ENCODE results near the gene GLMN. TPM values are rescaled to one million over a fixed set of nuclear protein-coding genes. Genes with fewer than 3 reads are reported as not detected.
A peak's percentile ranks its signal among the peaks of the same experiment; 100 is the strongest.
"Not testable (repeated sequence)": the region's sequence is repeated elsewhere in the genome, so short reads cannot be mapped to it uniquely, and the experiment has no call there.

GLMN gene
- total and polyA plus RNA-seq, 3 donors from 2014 or later: 9.5 to 14.2 (median 12.8) TPM

GRCh38 chr1:92299477-92300150 is 827 bp upstream of the GLMN start:
- peak overlapping the region; percentile 75 to 86 for H3K4me3 ChIP-seq
- H3K27ac ChIP-seq: peak overlapping the region; percentile 89 to 93
- DNase-seq: no peak
- 26 to 33% methylated on average over 10 to 11 of the region's 11 CpGs for WGBS, 2 donors
- intact Hi-C loops (cut with DNase I; ENCODE audit: low total_unique reads): no loop called here
- no peaks in the 10 kb centered on the region for H3K27me3 ChIP-seq
- H3K4me1 ChIP-seq: peaks cover 6% of the 10 kb centered on the region
- TF ChIP-seq POLR2A (IDR thresholded peaks at IDR 0.05) (no peak), CTCF (IDR thresholded peaks at IDR 0.05) (no peak)
- no peaks in the 10 kb centered on the region for H3K9me3 ChIP-seq
- no peaks in the 10 kb centered on the region for H3K36me3 ChIP-seq (ENCODE audit: low read depth, missing control alignments)

GRCh38 chr1:92298213-92298572 is 594 bp downstream of the GLMN start:
- Histone ChIP-seq H3K36me3 (ENCODE audit: low read depth, missing control alignments) (no peaks in the 10 kb centered on the region), H3K4me3 (peak overlapping the region; percentile 75 to 86), H3K27me3 (no peaks in the 10 kb centered on the region), H3K4me1 (peaks cover 6% of the 10 kb centered on the region), H3K9me3 (no peaks in the 10 kb centered on the region), H3K27ac (peak overlapping the region; percentile 89 to 93)
- no peak for DNase-seq
- intact Hi-C loops (cut with DNase I; ENCODE audit: low total_unique reads): no loop called here
- TF ChIP-seq POLR2A (IDR thresholded peaks at IDR 0.05) (no peak), CTCF (IDR thresholded peaks at IDR 0.05) (no peak)
- 4 to 8% methylated on average over 3 of the region's 3 CpGs for WGBS, 2 donors

GRCh38 chr1:92291372-92291999 is 7.3 kb downstream of the GLMN start:
- no peak for DNase-seq
- H3K27ac ChIP-seq: no peak overlapping the region
- whole genome bisulfite sequencing, 2 donors: 25 to 53% methylated on average over 3 of the region's 3 CpGs
- TF ChIP-seq CTCF (IDR thresholded peaks at IDR 0.05) (peak in 2 of 3 experiments; percentile 28 to 54), POLR2A (IDR thresholded peaks at IDR 0.05) (no peak)
- no peaks in the 10 kb centered on the region for H3K27me3 ChIP-seq
- intact Hi-C loops (cut with DNase I; ENCODE audit: low total_unique reads): no loop called here
- no peak overlapping the region for H3K4me3 ChIP-seq
- H3K36me3 ChIP-seq (ENCODE audit: low read depth, missing control alignments): no peaks in the 10 kb centered on the region
- H3K4me1 ChIP-seq: no peaks in the 10 kb centered on the region
- no peaks in the 10 kb centered on the region for H3K9me3 ChIP-seq

- H3K4me1 ChIP-seq; H3K27ac ChIP-seq; H3K9me3 ChIP-seq; H3K27me3 ChIP-seq; H3K36me3 ChIP-seq (ENCODE audit: low read depth, missing control alignments); DNase-seq; intact Hi-C loops (cut with DNase I; ENCODE audit: low total_unique reads); H3K4me3 ChIP-seq: not testable (repeated sequence)
- 97 to 100% methylated on average over 2 of the region's 2 CpGs for WGBS, 2 donors
Observed at GRCh38 chr1:92281411-92281810, 17.4 kb downstream of the GLMN start.

- H3K27ac ChIP-seq; H3K4me1 ChIP-seq; H3K9me3 ChIP-seq; intact Hi-C loops (cut with DNase I; ENCODE audit: low total_unique reads); DNase-seq; H3K4me3 ChIP-seq; H3K27me3 ChIP-seq; H3K36me3 ChIP-seq (ENCODE audit: low read depth, missing control alignments): not testable (repeated sequence)
- 94% methylated on average over 11 to 15 of the region's 15 CpGs for WGBS, 2 donors
Observed at GRCh38 chr1:92279781-92280180, 19.0 kb downstream of the GLMN start.

All from testis (tissue), 3 donors.